K562 (cell line): ENCODE data around the gene ZNF581. TPM values are rescaled to one million over a fixed set of nuclear protein-coding genes. Genes with fewer than 3 reads are reported as not detected.

Experiments
- ATAC-seq: fragments of 200-7000 bp; cut with Tn5 transposase; 3 replicates; pipeline ENCODE4 v1.9.1; 2020; ENCODE audit warnings: moderate library complexity
- BruUV-seq: library from RNA; stranded (reverse); fragments of 400-500 nt; replicated peaks from 2 replicates; lab custom pipeline; 2021; lab: Mats Ljungman, UMichigan
- CTCF ChIA-PET: fragments of 300-600 bp; formaldehyde crosslinking; extraction: SDS; loops from one replicate; lab custom pipeline; 2021; ENCODE audit warnings: low intra/inter-chr PET ratio; lab: Yijun Ruan, JAX
- POLR2A ChIA-PET: fragments of 300-600, 350-650 bp; sonication (Branson Sonifier 250); formaldehyde crosslinking; extraction: SDS; loops from one replicate; lab custom pipeline; 2021; ENCODE audit warnings: antibody characterized with exemption, inconsistent platforms; lab: Yijun Ruan, JAX
- DNase-seq, 4 experiments: peaks; one replicate each; pipeline versions ENCODE4 v3.0.0 to v3.0.0-alpha.2; 2011 to 2018; ENCODE audit warnings: low spot score in 3 of 4, mixed read lengths in 3 of 4; ENCODE audit errors: extremely low read depth in 1 of 4
- FAIRE-seq: peaks from 2 replicates; lab custom pipeline; 2011; peaks lifted over from hg19 to GRCh38; lab: Jason Lieb, UNC
- H2AFZ ChIP-seq: 2 replicates; pipeline ENCODE4 v1.6.0; 2011; ENCODE audit warnings: low read depth, low read length, control low read depth, inconsistent platforms
- H3K27ac ChIP-seq: fragments of 200-600 bp; 3 replicates; pipeline ENCODE4 v1.8.0; 2011; ENCODE audit warnings: low read depth, mild to moderate bottlenecking, control low read depth, inconsistent platforms, low read length, moderate library complexity, mixed read lengths; ENCODE audit errors: extremely low read depth
- H3K27me3 ChIP-seq, 2 experiments: fragments of 300-600 bp in 1 of 2; 2 replicates in 1 of 2; 3 replicates in 1 of 2; pipeline versions ENCODE4 v1.6.0 to v1.8.0; 2011; ENCODE audit warnings: inconsistent platforms in 2 of 2, low read length in 2 of 2, mild to moderate bottlenecking in 1 of 2, mixed read lengths in 1 of 2, moderate library complexity in 1 of 2; ENCODE audit not compliant: control insufficient read depth in 2 of 2, insufficient read depth in 2 of 2
- H3K36me3 ChIP-seq: fragments of 300-600 bp; 3 replicates; pipeline ENCODE4 v1.8.0; 2011; ENCODE audit warnings: mild to moderate bottlenecking, low read length, inconsistent platforms; ENCODE audit not compliant: control insufficient read depth, insufficient read depth
- H3K4me1 ChIP-seq, 2 experiments: fragments of 200-600 bp in 1 of 2; replicated peaks in 1 of 2; 2 replicates in 1 of 2; 3 replicates in 1 of 2; pipeline versions ENCODE4 v1.5.1 to v1.8.0; 2011; ENCODE audit warnings: inconsistent platforms in 2 of 2, low read length in 2 of 2, mild to moderate bottlenecking in 1 of 2, mixed read lengths in 1 of 2, moderate library complexity in 1 of 2; ENCODE audit not compliant: control insufficient read depth in 2 of 2, insufficient read depth in 2 of 2
- H3K4me2 ChIP-seq: 2 replicates; pipeline ENCODE4 v1.6.1; 2011; ENCODE audit warnings: low read length, control low read depth, inconsistent platforms, mixed read lengths; ENCODE audit not compliant: insufficient read depth
- H3K4me3 ChIP-seq: fragments of 200-600 bp; sonication (generic), shearing (Covaris generic); 2 replicates; pipeline ENCODE4 v1.5.1; 2016; ENCODE audit warnings: control low read depth, inconsistent platforms
- H3K79me2 ChIP-seq: fragments of 200-600 bp; 3 replicates; pipeline ENCODE4 v1.8.0; 2011; ENCODE audit warnings: low read length, inconsistent platforms; ENCODE audit not compliant: control insufficient read depth, insufficient read depth
- H3K9ac ChIP-seq, 2 experiments: 2 replicates each; pipeline versions ENCODE4 v1.6.0 to v1.6.1; 2011; ENCODE audit warnings: low read depth in 2 of 2, low read length in 2 of 2, control low read depth in 1 of 2, inconsistent platforms in 1 of 2, mild to moderate bottlenecking in 1 of 2, mixed read lengths in 1 of 2; ENCODE audit not compliant: insufficient read depth in 1 of 2
- H3K9me1 ChIP-seq: one replicate; pipeline ENCODE4 v1.6.0; 2011; ENCODE audit warnings: inconsistent platforms, mild to moderate bottlenecking, low read length, moderate library complexity; ENCODE audit not compliant: control insufficient read depth, insufficient read depth
- H3K9me3 ChIP-seq: replicated peaks from 2 replicates; pipeline ENCODE4 v1.5.1; 2011; ENCODE audit warnings: low read depth, low read length, inconsistent platforms; ENCODE audit not compliant: control insufficient read depth, insufficient read depth
- H4K20me1 ChIP-seq: replicated peaks from 2 replicates; pipeline ENCODE4 v1.6.1; 2011; ENCODE audit warnings: low read length, inconsistent platforms, mixed read lengths; ENCODE audit not compliant: control insufficient read depth, insufficient read depth
- FOXK1 ChIP-seq: sonication (generic); formaldehyde crosslinking; IDR thresholded peaks from 2 replicates; pipeline ENCODE4 v1.8.0; 2022; ENCODE audit warnings: missing genetic modification reagents, mild to moderate bottlenecking, borderline replicate concordance
- FOXO4 ChIP-seq: fragments of 450-650 bp; formaldehyde crosslinking; IDR thresholded peaks from 2 replicates; pipeline ENCODE4 v1.4.0; 2020; ENCODE audit warnings: mild to moderate bottlenecking, moderate library complexity
- KLF6 ChIP-seq: fragments of 250-450 bp; sonication (Bioruptor Pico); IDR thresholded peaks from 2 replicates; pipeline ENCODE4 v1.4.0; 2020; ENCODE audit warnings: mild to moderate bottlenecking, moderate library complexity, borderline replicate concordance
- MIER1 ChIP-seq: fragments of 450-650 bp; IDR thresholded peaks from 2 replicates; pipeline ENCODE4 v1.6.1; 2016; ENCODE audit warnings: antibody characterized with exemption, mild to moderate bottlenecking, low read depth
- NEUROD1 ChIP-seq: fragments of 150-350 bp; IDR thresholded peaks from 2 replicates; pipeline ENCODE4 v1.6.1; 2014; ENCODE audit warnings: borderline replicate concordance, low read length, low read depth; ENCODE audit not compliant: partially characterized antibody
- NFE2L1 ChIP-seq: fragments of 450-650 bp; IDR thresholded peaks from 2 replicates; pipeline ENCODE4 v1.6.1; 2016; ENCODE audit warnings: missing genetic modification characterization, low read depth, mild to moderate bottlenecking, missing compliant biosample characterization, moderate library complexity, borderline replicate concordance
- NR2F6 ChIP-seq: fragments of 450-650 bp; formaldehyde crosslinking; IDR thresholded peaks from 2 replicates; pipeline ENCODE4 v1.4.0; 2020; ENCODE audit warnings: mild to moderate bottlenecking
- PATZ1 ChIP-seq: fragments of 250-450 bp; sonication (Bioruptor Pico); IDR thresholded peaks from 2 replicates; pipeline ENCODE4 v1.5.0; 2020; ENCODE audit warnings: mild to moderate bottlenecking, borderline replicate concordance
- RHOXF2B ChIP-seq: fragments of 250-450 bp; sonication (Bioruptor Pico); conservative IDR thresholded peaks from 2 replicates; pipeline ENCODE4 v1.5.1; 2021
- SMAD3 ChIP-seq: fragments of 450-650 bp; formaldehyde crosslinking; conservative IDR thresholded peaks from 2 replicates; pipeline ENCODE4 v1.4.0; 2020; ENCODE audit warnings: mild to moderate bottlenecking
- ZNF311 ChIP-seq: fragments of 250-450 bp; sonication (Bioruptor Pico); IDR thresholded peaks from 2 replicates; pipeline ENCODE4 v1.4.0; 2020; ENCODE audit warnings: mild to moderate bottlenecking, moderate library complexity
- ZNF324 ChIP-seq: fragments of 250-450 bp; sonication (Bioruptor Pico); IDR thresholded peaks from 2 replicates; pipeline ENCODE4 v1.4.0; 2020; ENCODE audit warnings: mild to moderate bottlenecking
- ZNF740 ChIP-seq, 3 experiments: fragments of 200-800 bp in 1 of 3; sonication (Bioruptor generic) in 1 of 3; sonication (generic) in 1 of 3; formaldehyde crosslinking in 1 of 3; IDR thresholded peaks; 2 replicates each; pipeline versions ENCODE4 v1.6.1 to v1.8.0; 2016 to 2022; ENCODE audit warnings: mild to moderate bottlenecking in 2 of 3, missing compliant biosample characterization in 2 of 3, missing genetic modification characterization in 2 of 3, missing genetic modification reagents in 1 of 3
- WGBS: fragments of 100-300 bp; shearing (Covaris generic); methylation state at CpG from one replicate; pipeline ENCODE4 v1.1.6; 2016; ENCODE audit warnings: low coverage, mixed read lengths; ENCODE audit not compliant: insufficient coverage; ENCODE audit errors: missing lambda C conversion rate; 5-methylcytosine and 5-hydroxymethylcytosine counted together
- in situ Hi-C: fragments of 300-500 bp; cut with MboI; formaldehyde crosslinking; loops from 4 replicates; pipeline ENCODE4 v1.15.0; 2018; ENCODE audit warnings: inconsistent platforms, mixed read lengths
- intact Hi-C: fragments of 100-400 bp; cut with micrococcal nuclease; formaldehyde crosslinking; loops from 2 replicates; pipeline ENCODE4 v1.14.2; 2022
- polyA plus RNA-seq, 8 experiments: library from polyadenylated mRNA; depleted of rRNA in 4 of 8; stranded (reverse) in 5 of 8; unstranded in 3 of 8; fragments of >200 nt; fragmentation: Nextera tagmentation in 2 of 8; fragmentation: Illumina TruSeq in 1 of 8; extraction: Ambion mirVana in 2 of 8; extraction: Trizol in 1 of 8; gene quantifications; 2 replicates each; pipeline versions ENCODE4 v1.2.1 to v1.2.3, GENCODE V29; 2011 to 2014; ENCODE audit warnings: inconsistent platforms in 1 of 8, missing spikeins in 1 of 8
- total RNA-seq, 7 experiments: library from RNA; depleted of rRNA in 6 of 7; stranded (reverse); fragments of >200 nt in 6 of 7; fragmentation: Illumina TruSeq in 2 of 7; extraction: Trizol in 2 of 7; gene quantifications; 2 replicates each; pipeline versions ENCODE4 v1.2.1 to v1.2.3, GENCODE V29; 2011 to 2021; ENCODE audit warnings: low replicate concordance in 1 of 7

The ZNF581 gene
- total and polyA plus RNA-seq, 9 of the 15 experiments (the other 6 are each of a cell fraction or from before 2014, with no cell fraction given) = 2.4 to 39.4 (median 15.4) TPM

GRCh38 chr19:55692681-55693081 is 49.2 kb downstream of the ZNF581 start:
- Histone ChIP-seq H3K4me3 (no peak overlapping the region), H3K4me2 (no peak overlapping the region), H3K27me3 (no peaks in the 10 kb centered on the region), H3K9me3 (no peaks in the 10 kb centered on the region), H3K36me3 (peaks cover 92% of the 10 kb centered on the region; the same call in 2 of the 3 replicates), H3K4me1 (peaks cover 0 to 41% of the 10 kb centered on the region in 2 experiments; a peak in 3 of 5 replicates), H3K27ac (no peak overlapping the region), H3K9ac (no peak overlapping the region), H4K20me1 (peaks cover 14% of the 10 kb centered on the region), H2AFZ (no peak overlapping the region), H3K79me2 (no peaks in the 10 kb centered on the region), H3K9me1 (no peaks in the 10 kb centered on the region)
- in situ Hi-C loops (no loop called here), intact Hi-C loops (no loop called here)
- ChIA-PET POLR2A (interaction anchor here (0.7 to 1.7 kb wide), 2 partner anchors 17 to 56 kb away, joined by 3 to 5 read pairs; no protein-coding TSS in a partner anchor), CTCF (no interaction called here)
- FAIRE-seq = no peak
- DNase-seq = peak in 1 of 4 experiments; percentile 16
- no peak for ATAC-seq
- BruUV-seq = no TSS peak
- WGBS = 95% methylated on average over 9 of the region's 19 CpGs
- no peak for TF ChIP-seq MIER1
- no peak for TF ChIP-seq PATZ1
- no peak for TF ChIP-seq NFE2L1 (tag)
- TF ChIP-seq NEUROD1 = no peak
- no peak for TF ChIP-seq KLF6
- TF ChIP-seq NR2F6 (CRISPR knock-in tag) = no peak
- TF ChIP-seq FOXO4 (CRISPR knock-in tag) = no peak
- TF ChIP-seq FOXK1 (CRISPR knock-in tag) = no peak
- TF ChIP-seq ZNF740 (CRISPR knock-in tag; IDR thresholded peaks at IDR 0.05) = no peak
- no peak for TF ChIP-seq ZNF740 (tag; IDR thresholded peaks at IDR 0.05)
- TF ChIP-seq RHOXF2B (CRISPR knock-in tag) = no peak
- no peak for TF ChIP-seq SMAD3
- no peak for TF ChIP-seq ZNF311 (CRISPR knock-in tag)
- TF ChIP-seq ZNF324 (CRISPR knock-in tag) = no peak
